Progenitor cell of endocrine pancreas (in vitro differentiated cells): ENCODE data around the gene RAPGEF1. TPM values are rescaled to one million over a fixed set of nuclear protein-coding genes. Genes with fewer than 3 reads are reported as not detected.

Experiments used
- DNase-seq: peaks from one replicate; pipeline ENCODE4 v3.0.0; 2021; ENCODE audit warnings: low spot score; ENCODE audit not compliant: unreplicated experiment
- H3K27ac Mint-ChIP-seq: 2 replicates; pipeline ENCODE4 v1.8.0; 2021; ENCODE audit warnings: mild to moderate bottlenecking, moderate library complexity, mixed read lengths
- H3K27me3 Mint-ChIP-seq: 2 replicates; pipeline ENCODE4 v1.8.0; 2021; ENCODE audit warnings: mixed read lengths
- H3K36me3 Mint-ChIP-seq: 2 replicates; pipeline ENCODE4 v1.8.0; 2022; ENCODE audit warnings: mixed read lengths; ENCODE audit not compliant: insufficient read depth
- H3K4me1 Mint-ChIP-seq: 2 replicates; pipeline ENCODE4 v1.8.0; 2021; ENCODE audit warnings: low read depth, mixed read lengths
- H3K4me3 Mint-ChIP-seq: 2 replicates; pipeline ENCODE4 v1.8.0; 2021; ENCODE audit warnings: low read depth, mild to moderate bottlenecking, moderate library complexity, mixed read lengths
- H3K9me3 Mint-ChIP-seq: 2 replicates; pipeline ENCODE4 v1.8.0; 2021; ENCODE audit warnings: low read depth, mixed read lengths
- CTCF ChIP-seq: fragments of 200-600 bp; sonication (generic); IDR thresholded peaks from one replicate; pipeline ENCODE4 v1.5.0; 2021; ENCODE audit warnings: antibody characterized with exemption, mild to moderate bottlenecking; ENCODE audit not compliant: unreplicated experiment
- total RNA-seq: library from RNA; stranded (reverse); gene quantifications from 2 replicates; pipeline ENCODE4 v1.2.1, GENCODE V29; 2021

Gene RAPGEF1
- total RNA-seq, 1 donor from 2014 or later, result 57.3 TPM

- no peak for TF ChIP-seq CTCF
- no peak overlapping the region for H3K4me3 Mint-ChIP-seq
- no peak overlapping the region for H3K27ac Mint-ChIP-seq
- H3K4me1 Mint-ChIP-seq, result peaks cover 32% of the 10 kb centered on the region
- no peak for DNase-seq
- no peaks in the 10 kb centered on the region for H3K27me3 Mint-ChIP-seq
- no peaks in the 10 kb centered on the region for H3K36me3 Mint-ChIP-seq
- H3K9me3 Mint-ChIP-seq, result peaks cover under 1% of the 10 kb centered on the region
Measured at GRCh38 chr9:131675437-131676022, 64.3 kb downstream of the RAPGEF1 start.

- no peaks in the 10 kb centered on the region for H3K36me3 Mint-ChIP-seq
- peak overlapping the region; percentile 59 for H3K27ac Mint-ChIP-seq
- no peaks in the 10 kb centered on the region for H3K9me3 Mint-ChIP-seq
- H3K4me1 Mint-ChIP-seq, result peaks cover 32% of the 10 kb centered on the region
- H3K4me3 Mint-ChIP-seq, result no peak overlapping the region
- H3K27me3 Mint-ChIP-seq, result no peaks in the 10 kb centered on the region
- DNase-seq, result no peak
- TF ChIP-seq CTCF, result no peak
Measured at GRCh38 chr9:131674425-131675421, 65.2 kb downstream of the RAPGEF1 start.

- DNase-seq, result no peak
- peaks cover 35% of the 10 kb centered on the region for H3K4me1 Mint-ChIP-seq
- no peak overlapping the region for H3K4me3 Mint-ChIP-seq
- no peaks in the 10 kb centered on the region for H3K27me3 Mint-ChIP-seq
- no peaks in the 10 kb centered on the region for H3K36me3 Mint-ChIP-seq
- no peak for TF ChIP-seq CTCF
- no peak overlapping the region for H3K27ac Mint-ChIP-seq
- no peaks in the 10 kb centered on the region for H3K9me3 Mint-ChIP-seq
Measured at GRCh38 chr9:131673531-131673930, 66.3 kb downstream of the RAPGEF1 start.

GRCh38 chr9:131673068-131673467 lies 66.8 kb downstream of the RAPGEF1 start:
- H3K27me3 Mint-ChIP-seq, result no peaks in the 10 kb centered on the region
- H3K4me3 Mint-ChIP-seq, result no peak overlapping the region
- no peak for DNase-seq
- no peak for TF ChIP-seq CTCF
- no peaks in the 10 kb centered on the region for H3K36me3 Mint-ChIP-seq
- H3K27ac Mint-ChIP-seq, result no peak overlapping the region
- H3K4me1 Mint-ChIP-seq, result peaks cover 33% of the 10 kb centered on the region
- H3K9me3 Mint-ChIP-seq, result no peaks in the 10 kb centered on the region

GRCh38 chr9:131672451-131672850 lies 67.4 kb downstream of the RAPGEF1 start:
- H3K27ac Mint-ChIP-seq, result no peak overlapping the region
- DNase-seq, result no peak
- no peaks in the 10 kb centered on the region for H3K36me3 Mint-ChIP-seq
- H3K27me3 Mint-ChIP-seq, result no peaks in the 10 kb centered on the region
- no peaks in the 10 kb centered on the region for H3K9me3 Mint-ChIP-seq
- H3K4me1 Mint-ChIP-seq, result peaks cover 27% of the 10 kb centered on the region
- H3K4me3 Mint-ChIP-seq, result no peak overlapping the region
- TF ChIP-seq CTCF, result no peak
